K562 (cell line): ENCODE measurements around the gene SVIL.

ENCODE experiments used
- ATF7 ChIP-seq: fragments of 450-650 bp; IDR thresholded peaks from 2 replicates; pipeline ENCODE4 v1.7.1; 2014; ENCODE audit warnings: mild to moderate bottlenecking, moderate library complexity
- CBX3 ChIP-seq, 2 experiments: IDR thresholded peaks; 1 replicate in 1 of 2; 2 replicates in 1 of 2; pipeline ENCODE4 v1.6.1; 2012; ENCODE audit warnings: inconsistent platforms in 2 of 2, low read length in 2 of 2, borderline replicate concordance in 1 of 2, control low read depth in 1 of 2
- CEBPB ChIP-seq: fragments of 450-650 bp; IDR thresholded peaks from 2 replicates; pipeline ENCODE4 v1.6.1; 2016; ENCODE audit warnings: missing genetic modification characterization, missing compliant biosample characterization
- HDGF ChIP-seq: fragments of 450-650 bp; IDR thresholded peaks from 2 replicates; pipeline ENCODE4 v1.6.1; 2016
- KAT7 ChIP-seq: sonication (generic); formaldehyde crosslinking; IDR thresholded peaks from 2 replicates; pipeline ENCODE4 v1.8.0; 2022; ENCODE audit warnings: missing genetic modification reagents, mild to moderate bottlenecking, borderline replicate concordance
- POLR2G ChIP-seq: fragments of 200-400 bp; formaldehyde crosslinking; IDR thresholded peaks from 2 replicates; pipeline ENCODE4 v1.6.1; 2017; ENCODE audit warnings: low read depth, mild to moderate bottlenecking, antibody characterized with exemption, low read length, moderate library complexity
- PPARD ChIP-seq: fragments of 250-450 bp; sonication (Bioruptor Pico); IDR thresholded peaks from 2 replicates; pipeline ENCODE4 v1.8.0; 2022; ENCODE audit warnings: inconsistent platforms, mild to moderate bottlenecking, moderate library complexity
- RFX7 ChIP-seq: fragments of 250-450 bp; sonication (Bioruptor Pico); IDR thresholded peaks from 2 replicates; pipeline ENCODE4 v1.5.1; 2021; ENCODE audit warnings: mild to moderate bottlenecking
- SETDB1 ChIP-seq: IDR thresholded peaks from one replicate; pipeline ENCODE4 v1.6.1; 2012; ENCODE audit warnings: low read length, control low read depth, inconsistent platforms
- SIN3A ChIP-seq, 2 experiments: fragments of 150-350 bp in 1 of 2; IDR thresholded peaks; 2 replicates each; pipeline ENCODE4 v1.6.1; 2011 to 2016; ENCODE audit warnings: borderline replicate concordance in 2 of 2, low read depth in 2 of 2, low read length in 2 of 2, mild to moderate bottlenecking in 2 of 2, moderate library complexity in 2 of 2; ENCODE audit not compliant: control insufficient read depth in 1 of 2
- SMC3 ChIP-seq: conservative IDR thresholded peaks from 2 replicates; pipeline ENCODE4 v1.6.1; 2011; ENCODE audit warnings: low read depth, low read length, improper control_type of control experiment; ENCODE audit not compliant: insufficient read depth
- ZNF274 ChIP-seq: IDR thresholded peaks from 2 replicates; pipeline ENCODE4 v1.6.1; 2011; ENCODE audit warnings: low read depth, mild to moderate bottlenecking, low read length, moderate library complexity, borderline replicate concordance
- ZNF512 ChIP-seq: IDR thresholded peaks from 2 replicates; pipeline ENCODE4 v1.6.1; 2016; ENCODE audit warnings: missing genetic modification characterization, missing compliant biosample characterization

GRCh38 chr10:29537799-29538198 is 97.0 kb downstream of the SVIL start:
- TF ChIP-seq ATF7, result no peak
- TF ChIP-seq HDGF, result no peak
- no peak for TF ChIP-seq CBX3 (IDR thresholded peaks at IDR 0.05; ENCODE audit: borderline replicate concordance in 1 of 2, low read length in 2 of 2)
- TF ChIP-seq ZNF512 (tag), result no peak
- TF ChIP-seq KAT7, result no peak
- TF ChIP-seq RFX7 (CRISPR knock-in tag), result no peak
- no peak for TF ChIP-seq SETDB1
- no peak for TF ChIP-seq SMC3
- no peak for TF ChIP-seq CEBPB (tag)
- TF ChIP-seq ZNF274, result no peak
- TF ChIP-seq PPARD (CRISPR knock-in tag), result no peak
- TF ChIP-seq SIN3A (IDR thresholded peaks at IDR 0.05; ENCODE audit: borderline replicate concordance in 2 of 2, control insufficient read depth in 1 of 2, low read depth in 2 of 2, low read length in 2 of 2), result no peak
- TF ChIP-seq POLR2G, result no peak
